ENCODE measurements around the gene DYNLRB2. TPM values are rescaled to one million over a fixed set of nuclear protein-coding genes. Genes with fewer than 3 reads are reported as not detected.
A peak's percentile ranks its signal among the peaks of the same experiment; 100 is the strongest.

Gene DYNLRB2
- total and polyA plus RNA-seq, 2 of the 13 experiments (the other 11 are each of a cell fraction or from before 2014, with no cell fraction given), result not detected

DNA sequence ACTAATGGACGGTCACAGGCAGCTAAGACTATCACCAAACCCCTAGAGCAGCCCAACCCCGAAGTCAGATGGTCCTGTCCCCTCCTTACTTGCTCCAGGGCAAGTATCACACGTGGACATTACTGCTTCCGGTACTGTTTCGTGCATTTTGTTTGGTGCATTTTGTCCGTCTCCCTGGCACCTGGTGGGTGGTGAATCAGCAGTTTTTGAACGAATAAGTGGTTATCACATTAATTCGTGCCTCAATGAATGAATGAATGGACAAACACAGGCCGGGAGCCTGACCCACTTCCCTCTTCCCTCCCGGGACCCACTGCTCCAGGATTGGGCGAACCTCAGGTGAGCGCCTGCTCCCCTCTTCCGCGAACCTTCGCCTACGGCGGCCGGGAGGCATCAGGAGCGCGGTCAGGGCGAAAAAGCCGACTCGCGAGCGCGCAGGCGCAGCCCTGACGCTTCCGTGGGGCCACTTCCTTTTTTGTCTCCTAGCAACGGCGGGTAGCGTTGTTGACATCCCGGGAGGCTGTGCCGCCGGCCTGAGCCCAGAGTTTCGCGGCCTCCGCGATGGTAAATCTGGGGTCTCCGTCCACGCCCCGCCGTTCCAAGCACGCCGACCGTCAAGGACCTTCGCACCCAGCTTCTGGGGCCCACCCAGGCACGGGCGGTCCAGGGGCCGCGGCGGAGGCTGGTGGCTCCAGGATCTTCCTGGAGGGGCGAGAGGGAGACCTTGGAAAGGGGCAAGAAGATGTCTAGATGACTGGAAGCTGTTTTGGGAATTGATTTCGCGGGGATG lies at the start of gene DYNLRB2 (continued):
- TF ChIP-seq, protein P1, sequence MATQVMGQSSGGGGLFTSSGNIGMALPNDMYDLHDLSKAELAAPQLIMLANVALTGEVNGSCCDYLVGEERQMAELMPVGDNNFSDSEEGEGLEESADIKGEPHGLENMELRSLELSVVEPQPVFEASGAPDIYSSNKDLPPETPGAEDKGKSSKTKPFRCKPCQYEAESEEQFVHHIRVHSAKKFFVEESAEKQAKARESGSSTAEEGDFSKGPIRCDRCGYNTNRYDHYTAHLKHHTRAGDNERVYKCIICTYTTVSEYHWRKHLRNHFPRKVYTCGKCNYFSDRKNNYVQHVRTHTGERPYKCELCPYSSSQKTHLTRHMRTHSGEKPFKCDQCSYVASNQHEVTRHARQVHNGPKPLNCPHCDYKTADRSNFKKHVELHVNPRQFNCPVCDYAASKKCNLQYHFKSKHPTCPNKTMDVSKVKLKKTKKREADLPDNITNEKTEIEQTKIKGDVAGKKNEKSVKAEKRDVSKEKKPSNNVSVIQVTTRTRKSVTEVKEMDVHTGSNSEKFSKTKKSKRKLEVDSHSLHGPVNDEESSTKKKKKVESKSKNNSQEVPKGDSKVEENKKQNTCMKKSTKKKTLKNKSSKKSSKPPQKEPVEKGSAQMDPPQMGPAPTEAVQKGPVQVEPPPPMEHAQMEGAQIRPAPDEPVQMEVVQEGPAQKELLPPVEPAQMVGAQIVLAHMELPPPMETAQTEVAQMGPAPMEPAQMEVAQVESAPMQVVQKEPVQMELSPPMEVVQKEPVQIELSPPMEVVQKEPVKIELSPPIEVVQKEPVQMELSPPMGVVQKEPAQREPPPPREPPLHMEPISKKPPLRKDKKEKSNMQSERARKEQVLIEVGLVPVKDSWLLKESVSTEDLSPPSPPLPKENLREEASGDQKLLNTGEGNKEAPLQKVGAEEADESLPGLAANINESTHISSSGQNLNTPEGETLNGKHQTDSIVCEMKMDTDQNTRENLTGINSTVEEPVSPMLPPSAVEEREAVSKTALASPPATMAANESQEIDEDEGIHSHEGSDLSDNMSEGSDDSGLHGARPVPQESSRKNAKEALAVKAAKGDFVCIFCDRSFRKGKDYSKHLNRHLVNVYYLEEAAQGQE (IDR thresholded peaks at IDR 0.05; ENCODE audit: borderline replicate concordance in 1 of 2, low read depth in 1 of 2, low read length in 2 of 2), result no peak
- TF ChIP-seq MAFK (conservative IDR thresholded peaks at IDR 0.05 in 1 of 2, IDR thresholded peaks at IDR 0.05 in 1 of 2; ENCODE audit: low read length in 2 of 2) (peak; percentile 65 to 71; a peak in 3 of 4 replicates), ZSCAN25 (CRISPR knock-in tag; IDR thresholded peaks at IDR 0.05) (no peak), SIN3A (IDR thresholded peaks at IDR 0.05; ENCODE audit: borderline replicate concordance, low read depth, low read length) (peak; percentile 96), ZNF549 (CRISPR knock-in tag; IDR thresholded peaks at IDR 0.05) (no peak), ZNF326 (CRISPR knock-in tag; IDR thresholded peaks at IDR 0.05; ENCODE audit: borderline replicate concordance) (no peak), HOXA5 (CRISPR knock-in tag; IDR thresholded peaks at IDR 0.05) (peak; percentile 85), ZNF3 (CRISPR knock-in tag; IDR thresholded peaks at IDR 0.05) (no peak), ZNF737 (CRISPR knock-in tag; IDR thresholded peaks at IDR 0.05; ENCODE audit: borderline replicate concordance) (peak; percentile 92; the same call in 1 of the 2 replicates), HNRNPUL1 (IDR thresholded peaks at IDR 0.05; ENCODE audit: low read depth, low read length) (no peak), ZFYVE20 (CRISPR knock-in tag; IDR thresholded peaks at IDR 0.05; ENCODE audit: borderline replicate concordance, low read depth) (no peak)
- TF ChIP-seq, protein P2, sequence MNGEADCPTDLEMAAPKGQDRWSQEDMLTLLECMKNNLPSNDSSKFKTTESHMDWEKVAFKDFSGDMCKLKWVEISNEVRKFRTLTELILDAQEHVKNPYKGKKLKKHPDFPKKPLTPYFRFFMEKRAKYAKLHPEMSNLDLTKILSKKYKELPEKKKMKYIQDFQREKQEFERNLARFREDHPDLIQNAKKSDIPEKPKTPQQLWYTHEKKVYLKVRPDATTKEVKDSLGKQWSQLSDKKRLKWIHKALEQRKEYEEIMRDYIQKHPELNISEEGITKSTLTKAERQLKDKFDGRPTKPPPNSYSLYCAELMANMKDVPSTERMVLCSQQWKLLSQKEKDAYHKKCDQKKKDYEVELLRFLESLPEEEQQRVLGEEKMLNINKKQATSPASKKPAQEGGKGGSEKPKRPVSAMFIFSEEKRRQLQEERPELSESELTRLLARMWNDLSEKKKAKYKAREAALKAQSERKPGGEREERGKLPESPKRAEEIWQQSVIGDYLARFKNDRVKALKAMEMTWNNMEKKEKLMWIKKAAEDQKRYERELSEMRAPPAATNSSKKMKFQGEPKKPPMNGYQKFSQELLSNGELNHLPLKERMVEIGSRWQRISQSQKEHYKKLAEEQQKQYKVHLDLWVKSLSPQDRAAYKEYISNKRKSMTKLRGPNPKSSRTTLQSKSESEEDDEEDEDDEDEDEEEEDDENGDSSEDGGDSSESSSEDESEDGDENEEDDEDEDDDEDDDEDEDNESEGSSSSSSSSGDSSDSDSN (CRISPR knock-in tag; IDR thresholded peaks at IDR 0.05), result 0 out of 2 replicates have a peak, but pooled peaks have one; percentile 15
- TF ChIP-seq, protein P3, sequence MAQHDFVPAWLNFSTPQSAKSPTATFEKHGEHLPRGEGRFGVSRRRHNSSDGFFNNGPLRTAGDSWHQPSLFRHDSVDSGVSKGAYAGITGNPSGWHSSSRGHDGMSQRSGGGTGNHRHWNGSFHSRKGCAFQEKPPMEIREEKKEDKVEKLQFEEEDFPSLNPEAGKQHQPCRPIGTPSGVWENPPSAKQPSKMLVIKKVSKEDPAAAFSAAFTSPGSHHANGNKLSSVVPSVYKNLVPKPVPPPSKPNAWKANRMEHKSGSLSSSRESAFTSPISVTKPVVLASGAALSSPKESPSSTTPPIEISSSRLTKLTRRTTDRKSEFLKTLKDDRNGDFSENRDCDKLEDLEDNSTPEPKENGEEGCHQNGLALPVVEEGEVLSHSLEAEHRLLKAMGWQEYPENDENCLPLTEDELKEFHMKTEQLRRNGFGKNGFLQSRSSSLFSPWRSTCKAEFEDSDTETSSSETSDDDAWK (CRISPR knock-in tag; IDR thresholded peaks at IDR 0.05), result no peak
- TF ChIP-seq, protein P4, sequence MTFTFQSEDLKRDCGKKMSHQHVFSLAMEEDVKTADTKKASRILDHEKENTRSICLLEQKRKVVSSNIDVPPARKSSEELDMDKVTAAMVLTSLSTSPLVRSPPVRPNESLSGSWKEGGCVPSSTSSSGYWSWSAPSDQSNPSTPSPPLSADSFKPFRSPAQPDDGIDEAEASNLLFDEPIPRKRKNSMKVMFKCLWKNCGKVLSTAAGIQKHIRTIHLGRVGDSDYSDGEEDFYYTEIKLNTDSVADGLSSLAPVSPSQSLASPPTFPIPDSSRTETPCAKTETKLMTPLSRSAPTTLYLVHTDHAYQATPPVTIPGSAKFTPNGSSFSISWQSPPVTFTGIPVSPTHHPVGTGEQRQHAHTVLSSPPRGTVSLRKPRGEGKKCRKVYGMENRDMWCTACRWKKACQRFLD (CRISPR knock-in tag; IDR thresholded peaks at IDR 0.05; ENCODE audit: borderline replicate concordance), result peak; percentile 82; the same call in 1 of the 2 replicates
- TF ChIP-seq, protein P5, sequence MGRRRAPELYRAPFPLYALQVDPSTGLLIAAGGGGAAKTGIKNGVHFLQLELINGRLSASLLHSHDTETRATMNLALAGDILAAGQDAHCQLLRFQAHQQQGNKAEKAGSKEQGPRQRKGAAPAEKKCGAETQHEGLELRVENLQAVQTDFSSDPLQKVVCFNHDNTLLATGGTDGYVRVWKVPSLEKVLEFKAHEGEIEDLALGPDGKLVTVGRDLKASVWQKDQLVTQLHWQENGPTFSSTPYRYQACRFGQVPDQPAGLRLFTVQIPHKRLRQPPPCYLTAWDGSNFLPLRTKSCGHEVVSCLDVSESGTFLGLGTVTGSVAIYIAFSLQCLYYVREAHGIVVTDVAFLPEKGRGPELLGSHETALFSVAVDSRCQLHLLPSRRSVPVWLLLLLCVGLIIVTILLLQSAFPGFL (CRISPR knock-in tag; IDR thresholded peaks at IDR 0.05), result 0 out of 2 replicates have a peak, but pooled peaks have one; percentile 26

Data from HepG2 (cell line).